SK-N-SH treated with all-trans-retinoic acid at 6 μM for 48 hours (cell line): ENCODE data around the gene LCAT.

Experiments used
- ARNTL ChIP-seq: fragments of 450-650 bp; formaldehyde crosslinking; IDR thresholded peaks from 2 replicates; pipeline ENCODE4 v1.5.0; 2020; ENCODE audit warnings: low read depth, mild to moderate bottlenecking, moderate library complexity, borderline replicate concordance
- BACH2 ChIP-seq: fragments of 250-450 bp; sonication (Bioruptor Pico); IDR thresholded peaks from 2 replicates; pipeline ENCODE4 v1.9.0; 2021; ENCODE audit warnings: mild to moderate bottlenecking, borderline replicate concordance
- PATZ1 ChIP-seq: fragments of 250-450 bp; sonication (Bioruptor Pico); IDR thresholded peaks from 2 replicates; pipeline ENCODE4 v1.8.0; 2020; ENCODE audit warnings: mild to moderate bottlenecking, moderate library complexity, borderline replicate concordance
- SNAI2 ChIP-seq: fragments of 250-450 bp; sonication (Bioruptor Pico); IDR thresholded peaks from 2 replicates; pipeline ENCODE4 v1.5.0; 2020; ENCODE audit warnings: mild to moderate bottlenecking, moderate library complexity
- TCF4 ChIP-seq: fragments of 250-450 bp; sonication (Bioruptor Pico); IDR thresholded peaks from 2 replicates; pipeline ENCODE4 v1.8.0; 2021; ENCODE audit warnings: mild to moderate bottlenecking, moderate library complexity, borderline replicate concordance
- TF ChIP-seq, protein P1 (sequence below): fragments of 250-450 bp; sonication (Bioruptor Pico); IDR thresholded peaks from 2 replicates; pipeline ENCODE4 v1.5.1; 2020; ENCODE audit warnings: low read depth, mild to moderate bottlenecking, moderate library complexity

- TF ChIP-seq PATZ1 (CRISPR knock-in tag): no peak
- TF ChIP-seq, protein P1, sequence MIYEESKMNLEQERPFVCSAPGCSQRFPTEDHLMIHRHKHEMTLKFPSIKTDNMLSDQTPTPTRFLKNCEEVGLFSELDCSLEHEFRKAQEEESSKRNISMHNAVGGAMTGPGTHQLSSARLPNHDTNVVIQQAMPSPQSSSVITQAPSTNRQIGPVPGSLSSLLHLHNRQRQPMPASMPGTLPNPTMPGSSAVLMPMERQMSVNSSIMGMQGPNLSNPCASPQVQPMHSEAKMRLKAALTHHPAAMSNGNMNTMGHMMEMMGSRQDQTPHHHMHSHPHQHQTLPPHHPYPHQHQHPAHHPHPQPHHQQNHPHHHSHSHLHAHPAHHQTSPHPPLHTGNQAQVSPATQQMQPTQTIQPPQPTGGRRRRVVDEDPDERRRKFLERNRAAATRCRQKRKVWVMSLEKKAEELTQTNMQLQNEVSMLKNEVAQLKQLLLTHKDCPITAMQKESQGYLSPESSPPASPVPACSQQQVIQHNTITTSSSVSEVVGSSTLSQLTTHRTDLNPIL (CRISPR knock-in tag): no peak
- no peak for TF ChIP-seq BACH2 (CRISPR knock-in tag)
- no peak for TF ChIP-seq TCF4
- no peak for TF ChIP-seq SNAI2
- TF ChIP-seq ARNTL (CRISPR knock-in tag): no peak
These were observed 1.2 kb downstream of the LCAT start for GRCh38 chr16:67942510-67943255.
